ENCODE results near the gene POLE2. TPM values are rescaled to one million over a fixed set of nuclear protein-coding genes. Genes with fewer than 3 reads are reported as not detected.

POLE2 gene
- total RNA-seq, 1 experiment from 2014 or later: 24.5 TPM

DNA sequence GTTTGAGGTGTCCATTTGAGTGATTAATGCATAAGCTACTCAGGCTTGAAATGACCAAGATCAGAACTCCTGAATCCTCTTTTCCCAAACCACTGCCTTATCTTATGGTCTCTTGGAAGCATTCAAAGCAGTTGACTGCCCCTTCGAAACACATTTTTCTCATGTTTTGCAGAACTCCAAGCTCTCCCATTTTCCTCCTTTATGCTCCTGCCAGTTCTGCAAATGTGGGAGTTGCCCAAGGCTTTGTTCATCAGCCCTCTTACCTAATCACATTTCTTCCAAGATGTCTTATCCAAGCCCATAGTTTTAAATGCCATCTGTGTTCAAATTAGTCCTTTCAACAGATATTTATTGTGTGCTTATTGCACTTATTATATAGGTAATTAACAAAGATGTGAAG is 51.1 kb downstream of the POLE2 start:
- intact Hi-C loops (cut with micrococcal nuclease): no loop called here
- RAD21 ChIA-PET (ENCODE audit: low non-redundant PET in 1 of 2, low total read pairs in 2 of 2, uncharacterized antibody in 2 of 2, unreplicated experiment in 2 of 2): no interaction called here

More for the DNA sequence above, 51.1 kb downstream of the POLE2 start:
- Histone ChIP-seq H4K20me1 (ENCODE audit: insufficient read depth) (no peaks in the 10 kb centered on the region; the same call in 1 of the 2 replicates), H3K9me3 (ENCODE audit: control insufficient read depth in 1 of 2, insufficient read depth in 1 of 2, low read depth in 1 of 2, low read length in 2 of 2) (no peaks in the 10 kb centered on the region), H3K27me3 (ENCODE audit: insufficient read depth, low read length) (no peaks in the 10 kb centered on the region), H3K9me2 (ENCODE audit: insufficient read depth) (no peaks in the 10 kb centered on the region), H3K4me1 (ENCODE audit: control insufficient read depth in 1 of 2, insufficient read depth in 2 of 2, low read length in 2 of 2) (peaks cover 6 to 21% of the 10 kb centered on the region in 2 experiments), H3K79me2 (ENCODE audit: insufficient read depth, low read length) (peaks cover 77% of the 10 kb centered on the region), H2AFZ (ENCODE audit: low read depth, low read length, poor library complexity, severe bottlenecking) (no peak overlapping the region), H3K27ac (ENCODE audit: low read depth, low read length) (no peak overlapping the region; the same call in 1 of the 2 replicates), H3K4me3 (replicated peaks in 1 of 2; ENCODE audit: low read depth in 1 of 2, low read length in 2 of 2) (no peak overlapping the region), H3K4me2 (ENCODE audit: low read length) (peak overlapping the region; percentile 87; the same call in 1 of the 2 replicates), H3K9ac (ENCODE audit: low read length) (no peak overlapping the region), H3K36me3 (ENCODE audit: control insufficient read depth in 1 of 2, insufficient read depth in 2 of 2, low read length in 2 of 2) (peaks cover 3 to 19% of the 10 kb centered on the region in 2 experiments; a peak in 1 of 4 replicates)
- BruUV-seq (replicated peaks): no TSS peak
- CTCF ChIA-PET: no interaction called here
- DNase-seq (ENCODE audit: low read depth, low spot score): no peak
- POLR2A ChIA-PET: no interaction called here
- TF ChIP-seq, protein P1, sequence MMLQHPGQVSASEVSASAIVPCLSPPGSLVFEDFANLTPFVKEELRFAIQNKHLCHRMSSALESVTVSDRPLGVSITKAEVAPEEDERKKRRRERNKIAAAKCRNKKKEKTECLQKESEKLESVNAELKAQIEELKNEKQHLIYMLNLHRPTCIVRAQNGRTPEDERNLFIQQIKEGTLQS (IDR thresholded peaks at IDR 0.05): no peak
- TF ChIP-seq SRF (IDR thresholded peaks at IDR 0.05; ENCODE audit: low read depth): no peak
- TF ChIP-seq EZH2phosphoT487 (IDR thresholded peaks at IDR 0.05; ENCODE audit: borderline replicate concordance): no peak
- no peak for TF ChIP-seq TCF7L2 (IDR thresholded peaks at IDR 0.05; ENCODE audit: borderline replicate concordance, extremely low read depth, insufficient read depth, insufficient read length)
- TF ChIP-seq, protein P2, sequence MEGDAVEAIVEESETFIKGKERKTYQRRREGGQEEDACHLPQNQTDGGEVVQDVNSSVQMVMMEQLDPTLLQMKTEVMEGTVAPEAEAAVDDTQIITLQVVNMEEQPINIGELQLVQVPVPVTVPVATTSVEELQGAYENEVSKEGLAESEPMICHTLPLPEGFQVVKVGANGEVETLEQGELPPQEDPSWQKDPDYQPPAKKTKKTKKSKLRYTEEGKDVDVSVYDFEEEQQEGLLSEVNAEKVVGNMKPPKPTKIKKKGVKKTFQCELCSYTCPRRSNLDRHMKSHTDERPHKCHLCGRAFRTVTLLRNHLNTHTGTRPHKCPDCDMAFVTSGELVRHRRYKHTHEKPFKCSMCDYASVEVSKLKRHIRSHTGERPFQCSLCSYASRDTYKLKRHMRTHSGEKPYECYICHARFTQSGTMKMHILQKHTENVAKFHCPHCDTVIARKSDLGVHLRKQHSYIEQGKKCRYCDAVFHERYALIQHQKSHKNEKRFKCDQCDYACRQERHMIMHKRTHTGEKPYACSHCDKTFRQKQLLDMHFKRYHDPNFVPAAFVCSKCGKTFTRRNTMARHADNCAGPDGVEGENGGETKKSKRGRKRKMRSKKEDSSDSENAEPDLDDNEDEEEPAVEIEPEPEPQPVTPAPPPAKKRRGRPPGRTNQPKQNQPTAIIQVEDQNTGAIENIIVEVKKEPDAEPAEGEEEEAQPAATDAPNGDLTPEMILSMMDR (IDR thresholded peaks at IDR 0.05 in 2 of 3, conservative IDR thresholded peaks at IDR 0.05 in 1 of 3; ENCODE audit: borderline replicate concordance in 1 of 3, insufficient read depth in 1 of 3, low read depth in 2 of 3, low read length in 2 of 3): no peak
- TF ChIP-seq JUND (IDR thresholded peaks at IDR 0.05): no peak
- TF ChIP-seq, protein P3, sequence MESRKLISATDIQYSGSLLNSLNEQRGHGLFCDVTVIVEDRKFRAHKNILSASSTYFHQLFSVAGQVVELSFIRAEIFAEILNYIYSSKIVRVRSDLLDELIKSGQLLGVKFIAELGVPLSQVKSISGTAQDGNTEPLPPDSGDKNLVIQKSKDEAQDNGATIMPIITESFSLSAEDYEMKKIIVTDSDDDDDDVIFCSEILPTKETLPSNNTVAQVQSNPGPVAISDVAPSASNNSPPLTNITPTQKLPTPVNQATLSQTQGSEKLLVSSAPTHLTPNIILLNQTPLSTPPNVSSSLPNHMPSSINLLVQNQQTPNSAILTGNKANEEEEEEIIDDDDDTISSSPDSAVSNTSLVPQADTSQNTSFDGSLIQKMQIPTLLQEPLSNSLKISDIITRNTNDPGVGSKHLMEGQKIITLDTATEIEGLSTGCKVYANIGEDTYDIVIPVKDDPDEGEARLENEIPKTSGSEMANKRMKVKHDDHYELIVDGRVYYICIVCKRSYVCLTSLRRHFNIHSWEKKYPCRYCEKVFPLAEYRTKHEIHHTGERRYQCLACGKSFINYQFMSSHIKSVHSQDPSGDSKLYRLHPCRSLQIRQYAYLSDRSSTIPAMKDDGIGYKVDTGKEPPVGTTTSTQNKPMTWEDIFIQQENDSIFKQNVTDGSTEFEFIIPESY (IDR thresholded peaks at IDR 0.05; ENCODE audit: extremely low read depth, insufficient replicate concordance, low read length): no peak
- no peak for TF ChIP-seq FOSL1 (IDR thresholded peaks at IDR 0.05; ENCODE audit: low read depth)
- TF ChIP-seq, protein P4, sequence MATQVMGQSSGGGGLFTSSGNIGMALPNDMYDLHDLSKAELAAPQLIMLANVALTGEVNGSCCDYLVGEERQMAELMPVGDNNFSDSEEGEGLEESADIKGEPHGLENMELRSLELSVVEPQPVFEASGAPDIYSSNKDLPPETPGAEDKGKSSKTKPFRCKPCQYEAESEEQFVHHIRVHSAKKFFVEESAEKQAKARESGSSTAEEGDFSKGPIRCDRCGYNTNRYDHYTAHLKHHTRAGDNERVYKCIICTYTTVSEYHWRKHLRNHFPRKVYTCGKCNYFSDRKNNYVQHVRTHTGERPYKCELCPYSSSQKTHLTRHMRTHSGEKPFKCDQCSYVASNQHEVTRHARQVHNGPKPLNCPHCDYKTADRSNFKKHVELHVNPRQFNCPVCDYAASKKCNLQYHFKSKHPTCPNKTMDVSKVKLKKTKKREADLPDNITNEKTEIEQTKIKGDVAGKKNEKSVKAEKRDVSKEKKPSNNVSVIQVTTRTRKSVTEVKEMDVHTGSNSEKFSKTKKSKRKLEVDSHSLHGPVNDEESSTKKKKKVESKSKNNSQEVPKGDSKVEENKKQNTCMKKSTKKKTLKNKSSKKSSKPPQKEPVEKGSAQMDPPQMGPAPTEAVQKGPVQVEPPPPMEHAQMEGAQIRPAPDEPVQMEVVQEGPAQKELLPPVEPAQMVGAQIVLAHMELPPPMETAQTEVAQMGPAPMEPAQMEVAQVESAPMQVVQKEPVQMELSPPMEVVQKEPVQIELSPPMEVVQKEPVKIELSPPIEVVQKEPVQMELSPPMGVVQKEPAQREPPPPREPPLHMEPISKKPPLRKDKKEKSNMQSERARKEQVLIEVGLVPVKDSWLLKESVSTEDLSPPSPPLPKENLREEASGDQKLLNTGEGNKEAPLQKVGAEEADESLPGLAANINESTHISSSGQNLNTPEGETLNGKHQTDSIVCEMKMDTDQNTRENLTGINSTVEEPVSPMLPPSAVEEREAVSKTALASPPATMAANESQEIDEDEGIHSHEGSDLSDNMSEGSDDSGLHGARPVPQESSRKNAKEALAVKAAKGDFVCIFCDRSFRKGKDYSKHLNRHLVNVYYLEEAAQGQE (IDR thresholded peaks at IDR 0.05; ENCODE audit: low read depth): no peak
- no peak for TF ChIP-seq POLR2AphosphoS5 (IDR thresholded peaks at IDR 0.05; ENCODE audit: low read depth, low read length)
- TF ChIP-seq SIN3A (IDR thresholded peaks at IDR 0.05; ENCODE audit: low read depth): no peak
- TF ChIP-seq YY1 (IDR thresholded peaks at IDR 0.05; ENCODE audit: extremely low read depth, insufficient replicate concordance, low read depth, low read length): no peak
- TF ChIP-seq EGR1 (IDR thresholded peaks at IDR 0.05; ENCODE audit: low read depth): no peak
- no peak for TF ChIP-seq CBX3 (IDR thresholded peaks at IDR 0.05; ENCODE audit: low read depth)
- TF ChIP-seq SP1 (IDR thresholded peaks at IDR 0.05; ENCODE audit: low read depth): no peak
- TF ChIP-seq, protein P5, sequence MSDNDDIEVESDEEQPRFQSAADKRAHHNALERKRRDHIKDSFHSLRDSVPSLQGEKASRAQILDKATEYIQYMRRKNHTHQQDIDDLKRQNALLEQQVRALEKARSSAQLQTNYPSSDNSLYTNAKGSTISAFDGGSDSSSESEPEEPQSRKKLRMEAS (IDR thresholded peaks at IDR 0.05): no peak
- no peak for TF ChIP-seq ELF1 (IDR thresholded peaks at IDR 0.05; ENCODE audit: borderline replicate concordance, low read depth)
- no peak for TF ChIP-seq RAD21 (IDR thresholded peaks at IDR 0.05; ENCODE audit: low read depth)
- no peak for TF ChIP-seq ZNF274 (IDR thresholded peaks at IDR 0.05; ENCODE audit: low read depth, low read length)
- no peak for ATAC-seq
